RWPE2 (cell line): ENCODE measurements around the gene HNRNPH1.

Experiments
- ATAC-seq: fragments of 200-7000 bp; cut with Tn5 transposase; 3 replicates; pipeline ENCODE4 v1.9.1; 2021; ENCODE audit warnings: low read depth
- DNase-seq: peaks from one replicate; pipeline ENCODE4 v3.0.0-alpha.2; 2020; ENCODE audit warnings: low spot score
- H3K27ac ChIP-seq: fragments of 450-650 bp; 2 replicates; pipeline ENCODE4 v1.5.1; 2017; ENCODE audit warnings: mild to moderate bottlenecking; ENCODE audit not compliant: poor library complexity, severe bottlenecking
- H3K27me3 ChIP-seq: fragments of 250-450 bp; sonication (Bioruptor Pico); 2 replicates; pipeline ENCODE4 v1.5.1; 2021; ENCODE audit warnings: mild to moderate bottlenecking, moderate library complexity; ENCODE audit not compliant: insufficient read depth, poor library complexity, severe bottlenecking
- H3K36me3 ChIP-seq: fragments of 250-450 bp; sonication (Bioruptor Pico); 2 replicates; pipeline ENCODE4 v1.5.1; 2020; ENCODE audit warnings: low read depth, mild to moderate bottlenecking, moderate library complexity
- H3K4me1 ChIP-seq: fragments of 250-450 bp; sonication (Bioruptor Pico); 2 replicates; pipeline ENCODE4 v1.5.1; 2021; ENCODE audit warnings: mild to moderate bottlenecking, moderate library complexity; ENCODE audit not compliant: insufficient read depth, poor library complexity, severe bottlenecking
- H3K4me3 ChIP-seq: fragments of 250-450 bp; sonication (Bioruptor Pico); 2 replicates; pipeline ENCODE4 v1.5.1; 2021; ENCODE audit warnings: mild to moderate bottlenecking, moderate library complexity; ENCODE audit not compliant: severe bottlenecking
- H3K9me3 ChIP-seq: fragments of 250-450 bp; sonication (Bioruptor Pico); 2 replicates; pipeline ENCODE4 v1.5.1; 2021; ENCODE audit warnings: mild to moderate bottlenecking, moderate library complexity; ENCODE audit not compliant: severe bottlenecking
- TF ChIP-seq, protein P1 (sequence below): fragments of 450-650 bp; IDR thresholded peaks from one replicate; pipeline ENCODE4 v1.5.1; 2017; ENCODE audit warnings: mild to moderate bottlenecking, moderate library complexity; ENCODE audit not compliant: poor library complexity, severe bottlenecking

HNRNPH1 gene

GRCh38 chr5:179617930-179618329 is 5.5 kb downstream of the HNRNPH1 start:
- Histone ChIP-seq H3K4me1 (peaks cover 22% of the 10 kb centered on the region), H3K36me3 (peaks cover 98% of the 10 kb centered on the region), H3K27ac (no peak overlapping the region), H3K9me3 (no peaks in the 10 kb centered on the region), H3K27me3 (no peaks in the 10 kb centered on the region), H3K4me3 (no peak overlapping the region)
- DNase-seq (no peak), ATAC-seq (no peak)
- TF ChIP-seq, protein P1, sequence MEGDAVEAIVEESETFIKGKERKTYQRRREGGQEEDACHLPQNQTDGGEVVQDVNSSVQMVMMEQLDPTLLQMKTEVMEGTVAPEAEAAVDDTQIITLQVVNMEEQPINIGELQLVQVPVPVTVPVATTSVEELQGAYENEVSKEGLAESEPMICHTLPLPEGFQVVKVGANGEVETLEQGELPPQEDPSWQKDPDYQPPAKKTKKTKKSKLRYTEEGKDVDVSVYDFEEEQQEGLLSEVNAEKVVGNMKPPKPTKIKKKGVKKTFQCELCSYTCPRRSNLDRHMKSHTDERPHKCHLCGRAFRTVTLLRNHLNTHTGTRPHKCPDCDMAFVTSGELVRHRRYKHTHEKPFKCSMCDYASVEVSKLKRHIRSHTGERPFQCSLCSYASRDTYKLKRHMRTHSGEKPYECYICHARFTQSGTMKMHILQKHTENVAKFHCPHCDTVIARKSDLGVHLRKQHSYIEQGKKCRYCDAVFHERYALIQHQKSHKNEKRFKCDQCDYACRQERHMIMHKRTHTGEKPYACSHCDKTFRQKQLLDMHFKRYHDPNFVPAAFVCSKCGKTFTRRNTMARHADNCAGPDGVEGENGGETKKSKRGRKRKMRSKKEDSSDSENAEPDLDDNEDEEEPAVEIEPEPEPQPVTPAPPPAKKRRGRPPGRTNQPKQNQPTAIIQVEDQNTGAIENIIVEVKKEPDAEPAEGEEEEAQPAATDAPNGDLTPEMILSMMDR: no peak

GRCh38 chr5:179616002-179616594 is 7.4 kb downstream of the HNRNPH1 start:
- Histone ChIP-seq H3K4me1 (peaks cover 20% of the 10 kb centered on the region), H3K9me3 (no peaks in the 10 kb centered on the region), H3K36me3 (peaks cover 98% of the 10 kb centered on the region), H3K27ac (no peak overlapping the region), H3K4me3 (no peak overlapping the region), H3K27me3 (no peaks in the 10 kb centered on the region)
- DNase-seq (no peak), ATAC-seq (no peak)
- TF ChIP-seq, protein P1: no peak

- no peak overlapping the region for H3K27ac ChIP-seq
- TF ChIP-seq, protein P1: no peak
- DNase-seq: no peak
- no peaks in the 10 kb centered on the region for H3K27me3 ChIP-seq
- peaks cover 11% of the 10 kb centered on the region for H3K4me1 ChIP-seq
- peaks cover 98% of the 10 kb centered on the region for H3K36me3 ChIP-seq
- ATAC-seq: no peak
- H3K4me3 ChIP-seq: no peak overlapping the region
- H3K9me3 ChIP-seq: no peaks in the 10 kb centered on the region
Measured at GRCh38 chr5:179615203-179615602, 8.3 kb downstream of the HNRNPH1 start.

GRCh38 chr5:179614745-179615144 is 8.7 kb downstream of the HNRNPH1 start:
- Histone ChIP-seq H3K4me1 (peaks cover 7% of the 10 kb centered on the region), H3K36me3 (peaks cover 98% of the 10 kb centered on the region), H3K4me3 (no peak overlapping the region), H3K27ac (no peak overlapping the region), H3K27me3 (no peaks in the 10 kb centered on the region), H3K9me3 (no peaks in the 10 kb centered on the region)
- TF ChIP-seq, protein P1: no peak
- no peak for ATAC-seq
- DNase-seq: no peak

- Histone ChIP-seq H3K36me3 (peaks cover 92% of the 10 kb centered on the region), H3K27ac (no peak overlapping the region), H3K9me3 (no peaks in the 10 kb centered on the region), H3K4me1 (no peaks in the 10 kb centered on the region), H3K4me3 (no peak overlapping the region), H3K27me3 (no peaks in the 10 kb centered on the region)
- TF ChIP-seq, protein P1: no peak
- DNase-seq: no peak
- no peak for ATAC-seq
Measured at GRCh38 chr5:179613460-179614071, 9.9 kb downstream of the HNRNPH1 start.
